HG03432 (cell line): Measurements from ENCODE around the gene IMPG1.
"Not testable (repeated sequence)": the region's sequence is repeated elsewhere in the genome, so short reads cannot be mapped to it uniquely, and the experiment has no call there.

Source experiments
- ATAC-seq: cut with Tn5 transposase; IDR thresholded peaks from one replicate; pipeline ENCODE4 v1.9.1; 2021; ENCODE audit warnings: mild to moderate bottlenecking, moderate library complexity; ENCODE audit not compliant: unreplicated experiment

The IMPG1 gene

GRCh38 chr6:75947935-75948334 lies 124.5 kb downstream of the IMPG1 start:
- ATAC-seq = no peak

GRCh38 chr6:75946146-75946831 lies 126.2 kb downstream of the IMPG1 start:
- peak; percentile 57 for ATAC-seq

- no peak for ATAC-seq
Measured at GRCh38 chr6:75943381-75943780, 129.1 kb downstream of the IMPG1 start.

GRCh38 chr6:75941509-75941908 lies 131.0 kb downstream of the IMPG1 start:
- no peak for ATAC-seq

- no peak for ATAC-seq
Measured at GRCh38 chr6:75940564-75940963, 131.9 kb downstream of the IMPG1 start.

- ATAC-seq = no peak
Measured at GRCh38 chr6:75937846-75938245, 134.6 kb downstream of the IMPG1 start.

- no peak for ATAC-seq
Measured at GRCh38 chr6:75936682-75937081, 135.8 kb downstream of the IMPG1 start.

GRCh38 chr6:75935473-75935793 lies 137.0 kb downstream of the IMPG1 start:
- peak; percentile 17 for ATAC-seq

- peak; percentile 83 for ATAC-seq
Measured at GRCh38 chr6:75934643-75935472, 137.6 kb downstream of the IMPG1 start.

- no peak for ATAC-seq
Measured at GRCh38 chr6:75933387-75933975, 139.0 kb downstream of the IMPG1 start.

GRCh38 chr6:75932067-75932466 lies 140.4 kb downstream of the IMPG1 start:
- peak; percentile 55 for ATAC-seq

- no peak for ATAC-seq
Measured at GRCh38 chr6:75931011-75931680, 141.3 kb downstream of the IMPG1 start.

GRCh38 chr6:75926293-75927168 lies 145.9 kb downstream of the IMPG1 start:
- ATAC-seq = peak; percentile 55

GRCh38 chr6:75922226-75922625 lies 150.2 kb downstream of the IMPG1 start:
- ATAC-seq = no peak

- ATAC-seq = no peak
Measured at GRCh38 chr6:75913040-75913439, 159.4 kb downstream of the IMPG1 start.

- no peak for ATAC-seq
Measured at GRCh38 chr6:75907444-75907843, 165.0 kb downstream of the IMPG1 start.

GRCh38 chr6:75906871-75907270 lies 165.6 kb downstream of the IMPG1 start:
- no peak for ATAC-seq

GRCh38 chr6:75905129-75905528 lies 167.3 kb downstream of the IMPG1 start:
- ATAC-seq = not testable (repeated sequence)

- not testable (repeated sequence) for ATAC-seq
Measured at GRCh38 chr6:75900216-75900615, 172.2 kb downstream of the IMPG1 start.

GRCh38 chr6:75896526-75896925 lies 175.9 kb downstream of the IMPG1 start:
- ATAC-seq = no peak

GRCh38 chr6:75893776-75894152 lies 178.7 kb downstream of the IMPG1 start:
- ATAC-seq = no peak
